ENCODE measurements around the gene JAKMIP1. TPM values are rescaled to one million over a fixed set of nuclear protein-coding genes. Genes with fewer than 3 reads are reported as not detected.

Gene JAKMIP1
- total RNA-seq, 1 donor from 2014 or later = 0.64 TPM

GRCh38 chr4:6013564-6013963, 186.8 kb downstream of the JAKMIP1 start:
- TF ChIP-seq CTCF (IDR thresholded peaks at IDR 0.05) = no peak
- Histone ChIP-seq H3K27me3 (peaks cover 25% of the 10 kb centered on the region), H3K9me3 (no peaks in the 10 kb centered on the region), H3K27ac (no peak overlapping the region), H3K4me1 (no peaks in the 10 kb centered on the region), H3K4me3 (no peak overlapping the region), H3K36me3 (no peaks in the 10 kb centered on the region)
- DNase-seq (no peak), ATAC-seq (no peak)
- intact Hi-C loops (cut with DNase I) = no loop called here

GRCh38 chr4:6012200-6012599, 188.1 kb downstream of the JAKMIP1 start:
- no peak for TF ChIP-seq CTCF (IDR thresholded peaks at IDR 0.05)

GRCh38 chr4:6011686-6012085, 188.7 kb downstream of the JAKMIP1 start:
- peak; percentile 78 for DNase-seq
- no peak for TF ChIP-seq CTCF (IDR thresholded peaks at IDR 0.05)
- no peaks in the 10 kb centered on the region for H3K36me3 ChIP-seq
- no peaks in the 10 kb centered on the region for H3K9me3 ChIP-seq
- H3K4me3 ChIP-seq = no peak overlapping the region
- H3K27me3 ChIP-seq = peaks cover 32% of the 10 kb centered on the region
- no peaks in the 10 kb centered on the region for H3K4me1 ChIP-seq
- ATAC-seq = peak; percentile 69
- intact Hi-C loops (cut with DNase I) = no loop called here
- H3K27ac ChIP-seq = no peak overlapping the region

More at GRCh38 chr4:6012200-6012599, 188.1 kb downstream of the JAKMIP1 start:
- intact Hi-C loops (cut with DNase I) = no loop called here
- no peaks in the 10 kb centered on the region for H3K4me1 ChIP-seq
- DNase-seq (no peak), ATAC-seq (no peak)
- H3K4me3 ChIP-seq = no peak overlapping the region
- peaks cover 28% of the 10 kb centered on the region for H3K27me3 ChIP-seq
- H3K36me3 ChIP-seq = no peaks in the 10 kb centered on the region
- no peaks in the 10 kb centered on the region for H3K9me3 ChIP-seq
- no peak overlapping the region for H3K27ac ChIP-seq

GRCh38 chr4:6011271-6011671, 189.1 kb downstream of the JAKMIP1 start:
- intact Hi-C loops (cut with DNase I) = no loop called here

GRCh38 chr4:6010789-6011188, 189.6 kb downstream of the JAKMIP1 start:
- ATAC-seq (no peak), DNase-seq (no peak)
- H3K36me3 ChIP-seq = no peaks in the 10 kb centered on the region
- H3K9me3 ChIP-seq = no peaks in the 10 kb centered on the region
- no peak overlapping the region for H3K27ac ChIP-seq
- no peak for TF ChIP-seq CTCF (IDR thresholded peaks at IDR 0.05)
- H3K4me1 ChIP-seq = no peaks in the 10 kb centered on the region
- no peak overlapping the region for H3K4me3 ChIP-seq
- intact Hi-C loops (cut with DNase I) = no loop called here
- peaks cover 40% of the 10 kb centered on the region for H3K27me3 ChIP-seq

More at GRCh38 chr4:6011271-6011671, 189.1 kb downstream of the JAKMIP1 start:
- Histone ChIP-seq H3K9me3 (no peaks in the 10 kb centered on the region), H3K4me3 (no peak overlapping the region), H3K27ac (no peak overlapping the region), H3K36me3 (no peaks in the 10 kb centered on the region), H3K27me3 (peaks cover 35% of the 10 kb centered on the region), H3K4me1 (no peaks in the 10 kb centered on the region)
- DNase-seq (no peak), ATAC-seq (no peak)
- no peak for TF ChIP-seq CTCF (IDR thresholded peaks at IDR 0.05)

- ATAC-seq (no peak), DNase-seq (no peak)
- no peak overlapping the region for H3K27ac ChIP-seq
- H3K9me3 ChIP-seq = no peaks in the 10 kb centered on the region
- peaks cover 42% of the 10 kb centered on the region for H3K27me3 ChIP-seq
- intact Hi-C loops (cut with DNase I) = no loop called here
- no peak overlapping the region for H3K4me3 ChIP-seq
- no peaks in the 10 kb centered on the region for H3K36me3 ChIP-seq
- no peak for TF ChIP-seq CTCF (IDR thresholded peaks at IDR 0.05)
- H3K4me1 ChIP-seq = no peaks in the 10 kb centered on the region
These were observed 190.9 kb downstream of the JAKMIP1 start for GRCh38 chr4:6009452-6009851.
